Brain microvascular endothelial cell (primary cell): ENCODE measurements around the gene TUT1.

Experiments
- DNase-seq: peaks from one replicate; pipeline ENCODE4 v3.0.0-alpha.2; 2020
- H3K27ac ChIP-seq: fragments of 250-450 bp; sonication (Bioruptor Pico); 2 replicates; pipeline ENCODE4 v1.5.1; 2020; ENCODE audit warnings: mild to moderate bottlenecking, moderate library complexity
- H3K27me3 ChIP-seq: fragments of 250-450 bp; sonication (Bioruptor Pico); replicated peaks from 2 replicates; pipeline ENCODE4 v1.5.1; 2020; ENCODE audit warnings: mild to moderate bottlenecking
- H3K36me3 ChIP-seq: fragments of 250-450 bp; sonication (Bioruptor Pico); replicated peaks from 2 replicates; pipeline ENCODE4 v1.5.1; 2020; ENCODE audit warnings: mild to moderate bottlenecking
- H3K4me3 ChIP-seq: 2 replicates; pipeline ENCODE4 v1.5.1; 2011; ENCODE audit warnings: low read depth, mild to moderate bottlenecking, control low read depth, low read length, moderate library complexity
- in situ Hi-C: cut with HindIII; loops from 2 replicates; pipeline ENCODE4 v1.10.0; 2017; ENCODE audit warnings: low sequenced_read_pairs, low pct_ligation_motif_present
- TF ChIP-seq, protein P1 (sequence below): IDR thresholded peaks from 2 replicates; pipeline ENCODE4 v1.5.1; 2011; ENCODE audit warnings: low read depth, mild to moderate bottlenecking, moderate library complexity, low read length, control low read depth, inconsistent platforms; ENCODE audit errors: missing control alignments

The TUT1 gene

DNA sequence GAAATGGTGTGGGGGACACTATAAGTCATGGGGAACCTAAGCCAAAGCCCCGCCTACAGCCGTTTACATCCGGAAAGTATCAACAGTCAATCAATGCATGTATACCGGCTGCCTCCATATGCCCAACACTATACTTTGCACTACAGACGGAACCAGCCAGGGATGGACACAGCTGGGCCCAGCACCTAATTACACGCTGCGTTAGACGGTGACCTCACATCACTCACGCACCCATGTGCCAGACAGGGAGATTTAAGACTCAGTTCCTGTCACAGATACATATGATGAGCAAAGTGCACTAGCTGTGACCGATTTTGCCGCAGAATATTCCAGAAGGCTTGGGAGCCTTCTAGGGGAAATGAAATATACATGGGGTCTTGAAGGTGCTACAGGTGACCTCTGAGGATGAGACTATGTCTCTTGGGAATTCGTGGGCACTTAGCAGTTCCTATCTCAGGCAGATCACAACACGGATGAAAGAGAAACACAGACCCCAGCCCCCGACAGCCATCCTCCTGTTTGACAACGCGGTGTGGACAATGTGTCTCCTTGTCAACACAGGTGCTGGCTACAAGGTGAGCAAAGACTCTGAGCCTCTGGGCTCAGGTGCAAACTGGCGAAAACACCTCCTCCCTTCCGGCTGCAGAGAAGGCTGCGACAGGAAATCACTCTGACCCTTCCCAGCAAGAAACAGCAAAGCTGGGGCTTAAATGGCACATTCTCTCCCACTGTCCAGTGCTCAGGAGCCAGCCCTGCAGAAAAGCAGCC is 52.7 kb downstream of the TUT1 start:
- Histone ChIP-seq H3K27me3 (no peaks in the 10 kb centered on the region), H3K4me3 (peak overlapping the region; percentile 12), H3K36me3 (peaks cover 28% of the 10 kb centered on the region), H3K27ac (no peak overlapping the region)
- TF ChIP-seq, protein P1, sequence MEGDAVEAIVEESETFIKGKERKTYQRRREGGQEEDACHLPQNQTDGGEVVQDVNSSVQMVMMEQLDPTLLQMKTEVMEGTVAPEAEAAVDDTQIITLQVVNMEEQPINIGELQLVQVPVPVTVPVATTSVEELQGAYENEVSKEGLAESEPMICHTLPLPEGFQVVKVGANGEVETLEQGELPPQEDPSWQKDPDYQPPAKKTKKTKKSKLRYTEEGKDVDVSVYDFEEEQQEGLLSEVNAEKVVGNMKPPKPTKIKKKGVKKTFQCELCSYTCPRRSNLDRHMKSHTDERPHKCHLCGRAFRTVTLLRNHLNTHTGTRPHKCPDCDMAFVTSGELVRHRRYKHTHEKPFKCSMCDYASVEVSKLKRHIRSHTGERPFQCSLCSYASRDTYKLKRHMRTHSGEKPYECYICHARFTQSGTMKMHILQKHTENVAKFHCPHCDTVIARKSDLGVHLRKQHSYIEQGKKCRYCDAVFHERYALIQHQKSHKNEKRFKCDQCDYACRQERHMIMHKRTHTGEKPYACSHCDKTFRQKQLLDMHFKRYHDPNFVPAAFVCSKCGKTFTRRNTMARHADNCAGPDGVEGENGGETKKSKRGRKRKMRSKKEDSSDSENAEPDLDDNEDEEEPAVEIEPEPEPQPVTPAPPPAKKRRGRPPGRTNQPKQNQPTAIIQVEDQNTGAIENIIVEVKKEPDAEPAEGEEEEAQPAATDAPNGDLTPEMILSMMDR, result no peak
- DNase-seq, result no peak
- in situ Hi-C loops, result no loop called here

DNA sequence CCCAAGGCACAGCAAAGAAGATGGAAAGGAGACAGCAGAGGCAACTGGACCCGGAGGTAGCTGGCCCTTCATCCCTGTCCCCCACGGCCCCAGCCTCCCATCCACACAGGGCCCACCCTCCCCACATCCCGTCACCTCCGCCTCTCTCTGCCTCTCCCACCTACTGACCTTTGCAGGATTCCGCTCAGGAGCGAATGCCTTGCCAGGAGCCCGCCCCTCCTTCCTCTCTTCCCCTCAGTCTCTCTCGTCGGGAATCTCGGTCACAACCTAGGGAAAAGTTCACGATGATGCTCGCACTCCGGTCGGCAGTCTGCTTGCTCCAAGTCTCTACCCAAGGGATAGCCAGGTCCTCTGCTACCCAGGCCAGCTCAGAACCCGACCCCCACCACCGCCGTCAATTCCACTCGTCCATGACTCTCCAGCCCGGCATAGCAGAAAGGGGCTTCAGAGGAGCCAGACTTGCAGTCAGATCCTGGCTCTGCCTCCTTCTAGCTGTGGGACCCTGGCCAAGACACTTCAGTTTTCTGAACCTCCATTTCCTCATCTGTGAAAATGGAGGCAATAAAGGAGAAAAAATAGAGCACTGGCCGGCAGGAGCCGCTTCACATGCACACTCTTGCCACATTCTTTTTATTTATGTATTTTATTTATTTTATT is 54.9 kb downstream of the TUT1 start:
- DNase-seq, result no peak
- H3K27ac ChIP-seq, result no peak overlapping the region
- TF ChIP-seq, protein P1, result no peak
- H3K4me3 ChIP-seq, result no peak overlapping the region
- in situ Hi-C loops, result no loop called here
- H3K27me3 ChIP-seq, result no peaks in the 10 kb centered on the region
- H3K36me3 ChIP-seq, result peaks cover 50% of the 10 kb centered on the region

GRCh38 chr11:62535802-62536201 is 55.5 kb downstream of the TUT1 start:
- H3K4me3 ChIP-seq, result no peak overlapping the region
- in situ Hi-C loops, result no loop called here
- TF ChIP-seq, protein P1, result no peak

GRCh38 chr11:62534779-62535545 is 56.4 kb downstream of the TUT1 start:
- DNase-seq, result no peak
- no peak overlapping the region for H3K4me3 ChIP-seq
- no peak overlapping the region for H3K27ac ChIP-seq
- in situ Hi-C loops, result no loop called here
- peaks cover 63% of the 10 kb centered on the region for H3K36me3 ChIP-seq
- H3K27me3 ChIP-seq, result no peaks in the 10 kb centered on the region
- TF ChIP-seq, protein P1, result no peak

More at GRCh38 chr11:62535802-62536201, 55.5 kb downstream of the TUT1 start:
- no peak for DNase-seq
- H3K27me3 ChIP-seq, result no peaks in the 10 kb centered on the region
- peaks cover 57% of the 10 kb centered on the region for H3K36me3 ChIP-seq
- H3K27ac ChIP-seq, result no peak overlapping the region

GRCh38 chr11:62532096-62532495 is 59.2 kb downstream of the TUT1 start:
- H3K27me3 ChIP-seq, result no peaks in the 10 kb centered on the region
- H3K4me3 ChIP-seq, result no peak overlapping the region
- no peak for DNase-seq
- in situ Hi-C loops, result no loop called here
- TF ChIP-seq, protein P1, result no peak
- peaks cover 83% of the 10 kb centered on the region for H3K36me3 ChIP-seq
- no peak overlapping the region for H3K27ac ChIP-seq
